Esophagus muscularis mucosa (tissue), 3 donors: Measurements from ENCODE around the gene SH3BP1.

Source experiments
- POLR2A ChIP-seq: fragments of 450-650 bp; IDR thresholded peaks from one replicate; pipeline ENCODE4 v1.6.1; 2017; ENCODE audit warnings: antibody characterized with exemption, moderate library complexity, mild to moderate bottlenecking, low read depth
- TF ChIP-seq, protein P1 (sequence below), 3 experiments: fragments of 200-600 bp in 2 of 3; fragments of 450-650 bp in 1 of 3; sonication (generic) in 2 of 3; IDR thresholded peaks; one replicate each; pipeline ENCODE4 v1.5.1; 2017 to 2019; ENCODE audit warnings: antibody characterized with exemption in 3 of 3, mild to moderate bottlenecking in 2 of 3, moderate library complexity in 1 of 3

- TF ChIP-seq, protein P1, sequence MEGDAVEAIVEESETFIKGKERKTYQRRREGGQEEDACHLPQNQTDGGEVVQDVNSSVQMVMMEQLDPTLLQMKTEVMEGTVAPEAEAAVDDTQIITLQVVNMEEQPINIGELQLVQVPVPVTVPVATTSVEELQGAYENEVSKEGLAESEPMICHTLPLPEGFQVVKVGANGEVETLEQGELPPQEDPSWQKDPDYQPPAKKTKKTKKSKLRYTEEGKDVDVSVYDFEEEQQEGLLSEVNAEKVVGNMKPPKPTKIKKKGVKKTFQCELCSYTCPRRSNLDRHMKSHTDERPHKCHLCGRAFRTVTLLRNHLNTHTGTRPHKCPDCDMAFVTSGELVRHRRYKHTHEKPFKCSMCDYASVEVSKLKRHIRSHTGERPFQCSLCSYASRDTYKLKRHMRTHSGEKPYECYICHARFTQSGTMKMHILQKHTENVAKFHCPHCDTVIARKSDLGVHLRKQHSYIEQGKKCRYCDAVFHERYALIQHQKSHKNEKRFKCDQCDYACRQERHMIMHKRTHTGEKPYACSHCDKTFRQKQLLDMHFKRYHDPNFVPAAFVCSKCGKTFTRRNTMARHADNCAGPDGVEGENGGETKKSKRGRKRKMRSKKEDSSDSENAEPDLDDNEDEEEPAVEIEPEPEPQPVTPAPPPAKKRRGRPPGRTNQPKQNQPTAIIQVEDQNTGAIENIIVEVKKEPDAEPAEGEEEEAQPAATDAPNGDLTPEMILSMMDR (IDR thresholded peaks at IDR 0.05): no peak
- TF ChIP-seq POLR2A: no peak
Measured at GRCh38 chr22:37672206-37672919, 32.9 kb downstream of the SH3BP1 start.
